ENCODE data around the gene SORBS2.

DNA sequence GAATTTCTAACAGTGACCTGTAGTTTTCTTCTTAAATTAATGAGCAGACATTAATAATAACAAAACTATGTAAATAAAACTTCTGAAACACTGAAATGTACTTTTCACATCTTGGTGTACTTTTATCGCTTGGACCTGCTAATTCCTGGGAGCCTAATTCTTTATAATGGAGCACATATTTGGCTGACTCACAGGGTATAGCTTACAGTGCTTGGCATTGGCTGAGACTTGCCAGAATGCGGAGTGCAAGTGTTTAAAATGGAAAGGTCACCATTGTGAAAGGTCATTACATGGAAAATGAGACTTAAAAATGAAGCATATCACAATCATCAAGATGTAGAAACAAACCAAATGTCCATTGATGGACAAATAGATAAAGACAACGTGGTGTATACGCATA, 139.4 kb downstream of the SORBS2 start:
- TF ChIP-seq CTCF (IDR thresholded peaks at IDR 0.05), result no peak
- TF ChIP-seq POLR2A (IDR thresholded peaks at IDR 0.05), result no peak
